Stimulated activated CD8-positive, alpha-beta memory T cell treated with anti-CD3 and anti-CD28 coated beads, Interleukin-15, amount 100 ng/mL, for 4 hours (primary cell): Measurements from ENCODE around the gene FZD2.
"Not testable (repeated sequence)": the region's sequence is repeated elsewhere in the genome, so short reads cannot be mapped to it uniquely, and the experiment has no call there.

Experiments used
- DNase-seq, 2 donors: peaks; one replicate each; pipeline ENCODE4 v3.0.0-alpha.2; 2020; ENCODE audit warnings: low read depth in 2 of 2

The FZD2 gene

DNA sequence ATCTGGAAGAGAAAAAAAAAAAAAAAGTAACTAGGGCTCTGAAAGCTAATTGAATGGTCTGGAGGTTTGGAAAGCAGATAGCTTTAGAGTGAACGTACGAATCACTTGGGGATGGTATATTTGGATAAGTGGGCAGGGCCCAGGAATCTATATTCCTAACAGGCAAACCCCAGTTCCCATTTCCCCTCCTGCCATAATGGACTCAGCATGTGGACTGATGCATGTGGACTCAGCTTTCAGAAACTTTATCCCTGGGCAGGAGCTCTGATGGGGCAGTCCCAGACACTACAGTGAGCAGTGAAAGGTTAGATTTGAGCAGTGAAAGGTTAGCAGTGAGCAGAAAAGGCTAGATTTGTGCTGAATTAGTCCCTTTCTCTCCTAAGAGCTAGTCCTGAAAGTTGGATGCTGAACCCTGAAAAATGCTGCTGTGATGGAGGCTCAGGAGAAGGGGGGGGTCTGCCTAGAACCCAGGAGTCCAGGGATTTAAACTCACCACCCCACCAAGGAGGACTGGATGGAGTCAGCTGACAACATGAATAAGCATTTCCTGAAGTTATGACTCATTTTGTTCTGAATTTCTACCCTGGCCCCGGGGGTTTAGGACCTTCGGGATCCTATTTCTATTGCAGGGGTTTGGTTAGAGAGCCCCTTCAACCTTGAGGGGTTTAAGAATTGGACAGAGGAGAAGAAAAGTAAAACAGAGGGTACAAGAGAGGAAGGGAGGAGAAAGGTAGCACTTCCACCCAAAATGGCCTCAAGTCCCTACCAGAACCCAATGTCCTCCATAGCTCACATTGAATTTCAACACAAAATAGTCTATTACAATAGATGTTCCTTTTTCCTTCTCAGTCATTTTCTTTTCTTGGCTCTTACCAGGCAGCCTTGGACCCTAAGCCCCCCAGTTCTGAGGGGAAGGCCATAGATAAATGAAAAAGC lies 10.3 kb upstream of the FZD2 start:
- no peak for DNase-seq

DNA sequence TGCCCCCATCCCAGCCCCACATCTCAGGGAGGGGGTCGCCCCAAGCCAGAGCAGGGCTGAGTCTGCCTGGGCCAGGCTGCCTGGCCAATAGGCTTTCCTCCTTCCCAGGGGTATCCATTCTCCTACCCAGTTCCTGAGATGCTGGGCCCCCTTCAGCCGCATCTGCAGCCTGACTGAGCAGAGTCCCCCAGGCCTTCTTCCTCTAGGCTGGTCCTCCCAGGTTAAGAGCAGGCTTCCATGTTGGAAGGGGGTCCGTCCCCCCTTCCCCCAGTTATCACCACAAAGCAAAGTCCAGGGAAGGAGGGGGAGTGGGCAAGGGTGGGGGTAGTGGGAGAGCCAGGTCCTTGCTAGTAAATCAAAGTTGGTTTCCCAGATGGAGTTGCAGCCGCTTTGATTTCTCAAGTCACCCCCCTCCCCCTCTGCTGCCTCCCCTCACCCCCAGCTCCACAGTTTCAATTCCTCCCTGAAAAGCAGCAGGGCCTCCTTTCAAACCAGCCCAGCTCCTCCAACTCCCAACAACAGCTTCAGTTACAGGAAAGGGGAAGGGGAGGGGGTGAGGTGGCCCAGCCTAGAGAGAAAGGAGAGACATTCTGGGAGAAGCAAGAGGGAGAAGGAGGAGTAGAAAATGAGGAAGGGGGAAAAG lies 9.5 kb upstream of the FZD2 start:
- DNase-seq = no peak

DNA sequence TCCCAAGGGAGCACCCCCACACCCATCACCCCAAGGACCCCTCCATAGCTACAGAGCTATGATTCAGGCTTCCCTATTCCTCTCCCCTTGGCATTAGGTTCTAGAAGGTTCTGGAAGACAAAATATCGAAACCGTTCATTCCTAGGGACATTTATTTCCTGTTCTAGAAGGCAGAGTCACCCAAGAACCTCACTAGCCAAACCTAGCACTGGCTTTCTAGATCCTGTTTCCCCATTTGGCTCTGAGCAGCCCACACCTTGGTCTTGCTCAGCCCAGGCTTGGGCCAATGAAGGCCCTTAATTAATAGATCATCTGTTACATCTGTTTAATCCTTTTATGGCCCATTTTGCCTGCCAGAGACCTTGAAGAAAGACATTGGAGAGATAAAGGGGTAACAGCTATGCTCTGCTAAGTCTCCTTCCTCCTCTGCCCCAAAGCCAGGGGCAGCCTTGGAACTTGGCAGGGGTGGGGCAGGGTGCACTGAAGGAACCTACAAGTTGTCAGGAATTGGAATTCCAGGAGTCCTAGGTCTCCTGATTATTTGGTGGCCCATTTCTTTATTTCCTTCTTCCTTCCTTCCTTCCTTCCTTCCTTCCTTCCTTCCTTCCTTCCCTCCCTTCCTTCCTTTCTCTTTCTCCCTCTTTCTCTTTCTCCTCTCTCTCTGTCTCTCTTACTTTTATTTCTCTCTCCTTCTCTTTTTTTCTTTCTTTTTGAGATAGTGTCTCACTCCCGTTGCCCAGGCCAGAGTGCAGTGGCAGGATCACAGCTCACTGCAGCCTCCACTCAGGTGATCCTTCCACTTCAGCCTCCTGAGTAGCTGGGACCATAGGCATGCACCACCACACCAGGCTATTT lies 8.7 kb upstream of the FZD2 start:
- no peak for DNase-seq

DNA sequence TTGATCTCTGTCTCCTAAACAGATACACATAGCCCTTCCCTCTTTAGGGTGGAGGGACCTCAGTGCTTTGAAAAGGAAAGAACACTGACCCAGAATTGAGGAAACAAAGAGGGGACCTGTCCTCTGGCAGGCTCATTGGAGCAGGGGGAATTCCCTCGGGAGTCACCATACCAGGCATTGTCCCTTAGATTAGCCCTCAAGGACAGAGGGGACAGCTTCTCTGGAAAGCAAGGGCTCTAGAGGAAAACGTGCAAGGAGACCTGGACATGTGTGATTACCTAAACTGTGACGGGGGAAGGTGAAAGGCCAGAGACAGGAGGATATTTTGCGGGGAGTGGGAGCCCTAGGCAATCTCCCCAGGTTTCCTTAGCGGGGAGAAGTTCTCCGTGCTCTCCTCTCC lies 7.6 kb upstream of the FZD2 start:
- DNase-seq = no peak

DNA sequence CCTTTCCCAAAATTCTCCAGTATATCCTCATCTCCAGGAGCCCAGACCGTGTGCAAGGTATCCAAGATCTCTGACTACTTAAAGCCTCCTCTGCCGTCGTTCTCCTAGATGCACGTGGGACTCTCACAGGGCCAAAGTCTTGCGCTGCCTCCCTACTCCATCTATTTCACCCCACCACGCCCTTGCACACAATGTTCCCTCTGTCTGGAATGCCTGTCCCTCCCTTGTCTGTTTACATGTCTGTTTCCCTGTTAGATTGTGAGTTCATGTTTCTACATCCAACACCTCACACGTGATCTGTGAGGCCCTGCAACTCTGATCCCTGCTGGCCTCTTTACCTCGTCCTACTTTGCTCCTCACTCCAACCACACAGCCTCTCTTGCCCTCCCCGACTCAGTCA lies 4.9 kb upstream of the FZD2 start:
- no peak for DNase-seq

DNA sequence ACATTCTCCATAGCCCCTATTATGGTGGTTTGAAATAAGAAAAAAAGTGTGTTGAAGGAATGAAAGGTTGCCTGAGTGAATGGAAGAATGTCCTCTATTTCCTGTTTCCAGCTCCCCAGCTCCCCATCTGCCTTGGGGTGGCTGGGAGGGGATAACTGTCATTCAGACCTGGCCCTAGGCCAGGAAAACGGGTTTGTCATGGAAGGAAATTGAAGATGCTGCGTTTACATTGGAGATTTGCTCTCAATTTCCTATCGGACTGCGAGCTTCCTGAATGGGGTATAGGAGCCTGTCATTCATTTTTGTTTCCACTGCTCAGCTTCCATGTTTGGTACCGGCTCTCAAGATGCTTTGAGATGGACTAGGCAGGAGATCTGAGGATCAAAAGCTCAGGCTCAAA lies 2.2 kb upstream of the FZD2 start:
- DNase-seq = no peak

DNA sequence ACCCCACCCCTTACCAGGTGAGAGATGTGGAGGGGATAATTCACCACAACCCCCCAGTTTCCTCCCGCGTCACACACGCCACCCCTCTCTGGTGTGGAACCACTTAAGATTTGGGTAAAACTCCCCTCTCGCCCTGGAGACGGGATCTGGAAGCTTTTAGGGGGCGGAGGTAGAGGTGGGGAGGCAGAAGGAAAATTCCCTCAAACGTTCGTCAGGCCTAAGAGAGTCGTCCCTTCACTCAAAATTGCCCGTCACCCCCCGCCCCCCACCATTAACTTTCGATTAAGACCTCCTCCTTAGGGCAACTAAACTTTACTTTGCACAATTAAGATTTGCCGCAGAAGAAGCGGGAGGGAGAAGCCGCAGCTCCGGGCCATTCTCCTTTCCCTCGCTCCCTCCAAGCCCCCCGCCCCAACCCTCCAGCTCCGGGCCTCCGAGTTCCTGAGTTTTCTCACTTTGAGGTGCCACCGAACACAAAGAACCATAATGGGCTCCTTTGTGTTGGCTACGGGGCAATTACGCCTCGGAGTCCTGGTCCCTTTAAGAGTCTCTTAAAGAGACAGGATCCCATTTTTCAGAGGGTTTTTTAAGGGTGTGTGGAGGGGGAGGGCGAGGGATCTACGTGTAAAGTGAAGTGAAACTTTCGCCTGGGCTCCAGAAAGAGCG lies 985 bp upstream of the FZD2 start:
- DNase-seq = no peak

DNA sequence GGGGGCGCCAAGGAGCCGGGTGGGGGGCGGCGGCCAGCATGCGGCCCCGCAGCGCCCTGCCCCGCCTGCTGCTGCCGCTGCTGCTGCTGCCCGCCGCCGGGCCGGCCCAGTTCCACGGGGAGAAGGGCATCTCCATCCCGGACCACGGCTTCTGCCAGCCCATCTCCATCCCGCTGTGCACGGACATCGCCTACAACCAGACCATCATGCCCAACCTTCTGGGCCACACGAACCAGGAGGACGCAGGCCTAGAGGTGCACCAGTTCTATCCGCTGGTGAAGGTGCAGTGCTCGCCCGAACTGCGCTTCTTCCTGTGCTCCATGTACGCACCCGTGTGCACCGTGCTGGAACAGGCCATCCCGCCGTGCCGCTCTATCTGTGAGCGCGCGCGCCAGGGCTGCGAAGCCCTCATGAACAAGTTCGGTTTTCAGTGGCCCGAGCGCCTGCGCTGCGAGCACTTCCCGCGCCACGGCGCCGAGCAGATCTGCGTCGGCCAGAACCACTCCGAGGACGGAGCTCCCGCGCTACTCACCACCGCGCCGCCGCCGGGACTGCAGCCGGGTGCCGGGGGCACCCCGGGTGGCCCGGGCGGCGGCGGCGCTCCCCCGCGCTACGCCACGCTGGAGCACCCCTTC lies 484 bp downstream of the FZD2 start:
- no peak for DNase-seq

DNA sequence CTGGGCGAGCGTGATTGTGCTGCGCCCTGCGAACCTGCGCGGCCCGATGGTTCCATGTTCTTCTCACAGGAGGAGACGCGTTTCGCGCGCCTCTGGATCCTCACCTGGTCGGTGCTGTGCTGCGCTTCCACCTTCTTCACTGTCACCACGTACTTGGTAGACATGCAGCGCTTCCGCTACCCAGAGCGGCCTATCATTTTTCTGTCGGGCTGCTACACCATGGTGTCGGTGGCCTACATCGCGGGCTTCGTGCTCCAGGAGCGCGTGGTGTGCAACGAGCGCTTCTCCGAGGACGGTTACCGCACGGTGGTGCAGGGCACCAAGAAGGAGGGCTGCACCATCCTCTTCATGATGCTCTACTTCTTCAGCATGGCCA lies 1.0 kb downstream of the FZD2 start:
- DNase-seq = no peak

DNA sequence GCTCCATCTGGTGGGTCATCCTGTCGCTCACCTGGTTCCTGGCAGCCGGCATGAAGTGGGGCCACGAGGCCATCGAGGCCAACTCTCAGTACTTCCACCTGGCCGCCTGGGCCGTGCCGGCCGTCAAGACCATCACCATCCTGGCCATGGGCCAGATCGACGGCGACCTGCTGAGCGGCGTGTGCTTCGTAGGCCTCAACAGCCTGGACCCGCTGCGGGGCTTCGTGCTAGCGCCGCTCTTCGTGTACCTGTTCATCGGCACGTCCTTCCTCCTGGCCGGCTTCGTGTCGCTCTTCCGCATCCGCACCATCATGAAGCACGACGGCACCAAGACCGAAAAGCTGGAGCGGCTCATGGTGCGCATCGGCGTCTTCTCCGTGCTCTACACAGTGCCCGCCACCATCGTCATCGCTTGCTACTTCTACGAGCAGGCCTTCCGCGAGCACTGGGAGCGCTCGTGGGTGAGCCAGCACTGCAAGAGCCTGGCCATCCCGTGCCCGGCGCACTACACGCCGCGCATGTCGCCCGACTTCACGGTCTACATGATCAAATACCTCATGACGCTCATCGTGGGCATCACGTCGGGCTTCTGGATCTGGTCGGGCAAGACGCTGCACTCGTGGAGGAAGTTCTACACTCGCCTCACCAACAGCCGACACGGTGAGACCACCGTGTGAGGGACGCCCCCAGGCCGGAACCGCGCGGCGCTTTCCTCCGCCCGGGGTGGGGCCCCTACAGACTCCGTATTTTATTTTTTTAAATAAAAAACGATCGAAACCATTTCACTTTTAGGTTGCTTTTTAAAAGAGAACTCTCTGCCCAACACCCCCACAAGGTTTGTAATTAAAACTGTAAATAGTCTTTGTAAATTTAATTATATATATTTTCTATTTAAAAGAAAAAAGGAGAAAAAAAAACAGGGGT lies 1.7 kb downstream of the FZD2 start:
- no peak for DNase-seq

DNA sequence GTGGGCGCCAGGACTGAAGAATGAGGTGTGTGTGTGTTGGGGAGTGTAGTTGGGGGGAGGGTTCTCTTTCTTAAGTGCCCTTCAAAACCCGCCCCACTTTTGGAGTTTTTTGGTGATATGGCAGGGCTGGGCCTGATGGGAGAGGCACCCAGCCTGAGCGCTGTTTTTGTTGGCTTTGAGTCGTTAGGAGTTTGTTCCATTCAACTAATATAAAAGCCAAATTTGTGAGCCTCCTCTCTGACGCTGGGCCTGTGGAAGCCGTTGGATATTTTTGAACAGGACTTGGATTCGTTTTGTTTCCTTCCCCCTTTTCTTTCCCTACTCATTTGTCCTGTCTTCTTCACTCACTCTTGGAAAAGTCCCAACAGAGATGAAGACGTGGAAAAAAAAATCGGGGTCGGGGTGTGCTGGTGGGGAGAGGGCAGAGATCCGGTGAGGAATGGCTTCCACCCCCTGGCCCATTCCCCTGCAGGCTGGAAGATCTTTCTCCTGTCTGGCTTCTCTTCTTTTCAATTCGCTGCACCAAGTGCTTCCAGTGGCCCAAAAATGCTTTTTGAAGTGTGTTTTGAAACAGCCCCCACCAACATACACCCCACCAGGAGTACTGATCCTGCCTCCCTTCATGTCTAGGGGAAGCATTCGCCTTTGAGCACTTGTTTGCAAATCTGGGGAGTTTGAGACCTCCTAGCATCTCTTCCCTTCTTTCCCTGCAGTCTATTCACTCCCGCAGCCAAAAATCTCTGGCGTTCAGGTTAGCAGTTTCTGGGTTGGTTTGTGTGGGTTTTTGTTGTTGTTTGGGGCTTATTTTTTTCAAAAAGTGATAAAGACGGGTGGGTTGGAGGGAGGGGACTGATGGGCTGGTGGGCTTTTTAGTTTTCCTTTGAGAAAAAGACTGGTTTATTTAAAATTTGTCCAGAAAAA lies 2.6 kb downstream of the FZD2 start:
- DNase-seq = no peak

DNA sequence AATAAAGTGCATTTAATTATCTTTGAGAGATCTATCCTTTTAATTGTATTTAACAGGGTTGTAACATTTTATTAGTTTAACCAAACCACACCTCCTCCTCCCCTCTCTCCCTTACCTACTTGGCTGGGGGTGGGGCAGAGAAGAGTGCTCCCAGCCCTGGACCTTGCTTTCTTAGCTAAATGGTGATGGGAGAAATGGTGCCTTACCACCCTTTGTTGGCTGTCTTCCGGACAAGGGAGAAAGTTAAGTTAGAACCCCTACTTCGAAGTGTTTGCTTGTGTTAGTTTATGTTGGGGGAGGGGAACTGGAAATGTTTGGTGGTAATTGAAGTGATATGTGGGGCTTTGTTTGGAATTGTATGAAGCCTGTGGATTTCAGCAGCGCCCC lies 3.9 kb downstream of the FZD2 start:
- DNase-seq = no peak

DNA sequence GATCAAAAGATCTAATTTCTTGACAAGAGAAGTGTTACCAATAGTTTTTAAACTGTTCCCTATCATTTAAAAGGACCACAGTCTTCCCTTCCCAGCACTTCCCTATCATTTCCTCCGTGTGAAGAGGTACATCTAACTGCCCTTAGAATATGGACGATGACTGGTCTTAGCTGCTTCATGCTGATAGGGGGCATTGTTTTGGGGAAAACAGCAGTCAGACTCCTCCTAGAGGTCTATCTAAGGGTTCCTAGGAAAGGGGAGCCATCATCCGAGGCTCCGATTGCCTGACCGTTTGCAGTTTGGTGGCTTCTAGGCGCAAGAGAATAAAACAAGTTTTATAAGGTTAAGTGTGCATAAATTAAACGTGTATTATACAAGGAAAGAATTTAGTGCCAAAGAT lies 7.1 kb downstream of the FZD2 start:
- DNase-seq = no peak

DNA sequence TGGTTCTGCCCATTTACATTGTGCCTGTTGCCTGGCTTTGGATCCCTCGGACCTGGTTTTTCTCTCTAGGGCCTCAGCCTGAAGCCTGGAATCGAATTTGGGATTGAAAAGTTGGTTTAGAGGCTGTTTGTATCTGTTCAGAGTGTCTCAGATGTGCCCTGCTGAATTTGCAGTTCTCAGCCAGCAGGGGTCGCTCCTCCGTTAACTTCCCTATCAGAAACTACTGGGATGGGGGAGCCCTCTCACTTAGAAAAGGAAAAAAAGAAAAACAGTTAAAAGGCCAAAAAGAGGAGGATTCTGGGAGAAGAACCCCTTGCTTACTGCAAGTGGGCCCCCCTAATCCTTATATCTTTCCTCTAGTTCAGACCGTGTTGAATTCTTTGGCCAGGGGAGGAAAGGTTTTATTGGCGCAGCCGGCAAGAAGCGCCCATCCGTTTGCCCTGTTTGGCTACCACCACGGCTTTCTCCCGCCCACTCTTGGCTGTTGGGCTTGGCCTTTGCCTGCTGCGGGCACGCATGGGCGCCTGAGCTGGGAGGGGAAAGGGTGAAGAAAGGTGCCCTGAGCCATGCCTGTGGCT lies 8.7 kb downstream of the FZD2 start:
- DNase-seq = no peak

DNA sequence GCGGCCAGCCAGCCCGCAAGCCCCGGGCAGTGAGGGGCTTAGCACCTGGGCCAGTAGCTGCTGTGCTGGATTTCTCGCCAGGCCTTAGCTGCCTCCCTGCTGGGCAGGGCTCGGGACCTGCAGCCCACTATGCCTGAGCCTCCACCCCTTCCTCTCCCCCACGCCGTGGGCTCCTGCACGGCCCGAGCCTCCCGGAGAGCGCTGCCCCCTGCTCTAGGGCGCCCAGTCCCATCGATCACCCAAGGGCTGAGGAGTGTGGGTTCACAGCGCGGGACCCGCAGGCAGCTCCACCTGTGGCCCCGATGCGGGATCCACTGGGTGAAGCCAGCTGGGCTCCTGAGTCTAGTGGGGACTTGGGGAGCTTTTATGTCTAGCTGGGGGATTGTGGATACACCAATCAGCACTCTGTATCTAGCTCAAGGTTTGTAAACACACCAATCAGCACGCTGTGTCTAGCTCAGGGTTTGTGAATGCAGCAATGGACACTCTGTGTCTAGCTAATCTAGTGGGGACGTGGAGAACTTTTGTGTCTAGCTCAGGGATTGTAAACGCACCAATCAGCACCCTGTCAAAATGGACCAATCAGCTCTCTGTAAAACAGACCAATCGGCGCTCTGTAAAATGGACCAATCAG lies 11.1 kb downstream of the FZD2 start:
- DNase-seq = not testable (repeated sequence)

DNA sequence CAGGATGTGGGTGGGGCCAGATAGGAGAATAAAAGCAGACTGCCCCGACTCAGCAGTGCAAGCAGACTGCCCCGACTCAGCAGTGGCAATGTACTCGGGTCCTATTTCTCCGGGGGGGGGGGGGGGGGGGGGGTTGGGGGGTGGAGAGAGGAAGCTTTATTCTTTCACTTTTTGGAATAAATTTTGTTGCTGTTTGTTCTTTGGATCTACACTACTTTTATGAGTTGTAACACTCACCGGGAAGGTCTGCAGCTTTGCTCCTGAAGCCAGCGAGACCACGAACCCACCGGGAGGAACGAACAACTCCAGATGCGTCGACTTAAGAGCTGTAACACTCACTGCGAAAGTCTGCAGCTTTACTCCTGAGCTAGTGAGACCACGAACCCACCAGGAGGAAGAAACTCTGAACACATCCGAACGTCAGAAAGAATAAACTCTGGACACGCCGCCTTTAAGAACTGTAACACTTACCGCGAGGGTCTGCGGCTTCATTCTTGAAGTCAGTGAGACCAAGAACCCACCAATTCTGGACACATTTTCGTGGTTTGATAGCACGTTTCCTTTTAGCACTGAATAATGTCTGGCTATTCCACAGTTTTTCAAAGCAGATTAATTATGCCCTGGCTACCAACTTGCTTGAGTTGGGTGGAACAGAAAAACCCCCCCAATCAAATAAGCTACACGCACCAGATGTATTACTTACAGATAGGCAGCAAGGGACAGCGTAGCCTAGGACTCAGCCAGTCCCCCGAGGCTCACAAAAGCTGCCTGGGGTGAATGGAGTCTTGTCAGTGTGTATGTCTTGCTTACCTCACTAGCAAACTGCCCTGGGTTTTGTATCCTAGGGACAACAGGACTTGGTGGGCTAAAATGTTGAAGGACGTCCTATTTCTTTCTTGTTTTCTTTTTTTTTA lies 11.9 kb downstream of the FZD2 start:
- no peak for DNase-seq

DNA sequence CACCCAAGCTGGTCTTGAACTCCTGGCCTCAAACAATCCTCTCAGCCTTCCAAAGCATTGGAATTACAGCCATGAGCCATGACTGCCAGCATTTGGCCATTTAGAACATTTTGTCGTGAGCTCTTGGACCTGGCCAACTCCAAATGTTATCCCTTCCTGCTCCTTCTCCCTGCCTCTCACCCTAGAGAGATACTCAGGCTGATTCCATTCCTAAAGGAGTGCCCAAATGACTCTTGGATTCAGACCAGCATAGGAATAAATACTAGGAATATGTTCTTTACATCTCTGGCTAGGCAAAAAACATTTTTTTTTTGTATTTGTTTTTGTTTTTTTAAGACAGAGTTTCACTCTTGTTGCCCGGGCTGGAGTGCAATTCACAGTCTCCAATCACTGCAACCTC lies 15.5 kb downstream of the FZD2 start:
- DNase-seq = no peak
